GM21529 (cell line): ENCODE results near the gene PRRT3.
"Not testable (repeated sequence)": the region's sequence is repeated elsewhere in the genome, so short reads cannot be mapped to it uniquely, and the experiment has no call there.

Source experiments
- ATAC-seq: cut with Tn5 transposase; IDR thresholded peaks from one replicate; pipeline ENCODE4 v1.9.1; 2021; ENCODE audit not compliant: unreplicated experiment

Gene PRRT3

GRCh38 chr3:9918261-9919038 lies 33.8 kb downstream of the PRRT3 start:
- no peak for ATAC-seq

DNA sequence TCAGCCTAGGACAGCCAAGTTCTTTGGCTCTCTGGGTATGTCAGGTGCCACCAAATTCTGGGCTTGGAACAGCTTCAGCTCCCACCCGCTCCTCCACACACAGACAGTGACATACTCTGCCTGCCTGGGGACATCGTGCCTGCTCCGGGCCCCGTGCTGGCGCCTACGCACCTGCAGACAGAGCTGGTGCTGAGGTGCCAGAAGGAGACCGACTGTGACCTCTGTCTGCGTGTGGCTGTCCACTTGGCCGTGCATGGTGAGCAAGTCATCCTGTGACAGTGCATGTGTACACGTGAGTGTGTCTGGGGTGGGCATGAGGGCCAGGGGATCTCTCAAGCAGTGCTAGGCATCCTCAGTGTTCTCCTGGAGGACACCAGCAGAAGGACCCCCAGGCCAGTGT lies 34.4 kb downstream of the PRRT3 start:
- ATAC-seq, result no peak

DNA sequence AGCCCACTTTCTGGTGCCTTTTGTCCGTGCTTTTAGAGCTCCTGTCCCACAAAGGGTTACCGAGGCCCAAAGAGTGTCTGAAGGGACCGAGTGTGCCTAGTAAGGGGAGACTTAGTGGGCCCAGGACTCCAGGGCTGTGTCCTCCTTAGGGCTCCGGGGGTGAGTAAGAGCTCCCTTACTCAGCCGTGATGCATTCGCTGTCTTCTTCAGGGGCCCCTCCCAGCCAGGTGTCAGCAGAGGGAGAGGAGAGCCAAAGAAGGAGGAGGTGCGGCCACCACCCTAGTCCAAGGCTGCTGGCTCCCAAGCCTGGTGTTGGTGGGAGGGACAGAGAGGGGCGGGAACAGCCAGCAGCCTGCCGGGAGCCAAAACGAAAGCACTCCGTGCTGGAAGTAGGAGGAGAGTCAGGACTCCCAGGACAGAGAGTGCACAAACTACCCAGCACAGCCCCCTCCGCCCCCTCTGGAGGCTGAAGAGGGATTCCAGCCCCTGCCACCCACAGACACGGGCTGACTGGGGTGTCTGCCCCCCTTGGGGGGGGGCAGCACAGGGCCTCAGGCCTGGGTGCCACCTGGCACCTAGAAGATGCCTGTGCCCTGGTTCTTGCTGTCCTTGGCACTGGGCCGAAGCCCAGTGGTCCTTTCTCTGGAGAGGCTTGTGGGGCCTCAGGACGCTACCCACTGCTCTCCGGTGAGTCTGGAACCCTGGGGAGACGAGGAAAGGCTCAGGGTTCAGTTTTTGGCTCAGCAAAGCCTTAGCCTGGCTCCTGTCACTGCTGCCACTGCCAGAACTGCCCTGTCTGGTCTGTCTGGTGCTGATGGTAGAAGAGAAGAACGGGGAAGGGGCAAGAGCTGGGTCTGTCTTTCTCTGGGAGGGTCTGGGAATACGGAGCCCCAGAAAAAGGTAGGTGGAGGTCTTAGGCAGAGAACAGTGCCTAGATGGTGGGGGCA lies 35.2 kb downstream of the PRRT3 start, which contains the start of gene IL17RC:
Gene IL17RC, plus strand, starts transcription at position 365 of the 947 bp plus-strand sequence. Its CDS starts 218 bp downstream, at position 583.
- ATAC-seq, result no peak

DNA sequence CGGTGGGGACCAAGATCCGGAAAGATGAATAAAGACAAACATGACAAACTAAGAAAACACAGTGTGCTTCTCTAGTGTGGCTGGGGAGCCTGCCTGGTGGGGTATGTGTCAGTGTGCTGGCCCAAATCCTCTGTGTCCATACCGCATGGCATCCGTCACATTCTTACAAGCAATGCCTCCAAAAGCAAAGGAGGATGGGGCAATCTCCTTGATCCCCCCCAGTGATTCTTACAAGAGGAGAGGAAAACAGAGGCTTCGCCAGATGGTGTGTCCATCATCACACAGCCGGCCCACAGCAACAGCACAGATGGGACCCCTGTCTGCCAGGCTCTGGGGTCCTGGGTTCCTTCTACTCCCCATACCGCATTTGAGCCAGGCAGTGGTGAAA lies 35.9 kb downstream of the PRRT3 start:
- ATAC-seq, result no peak

DNA sequence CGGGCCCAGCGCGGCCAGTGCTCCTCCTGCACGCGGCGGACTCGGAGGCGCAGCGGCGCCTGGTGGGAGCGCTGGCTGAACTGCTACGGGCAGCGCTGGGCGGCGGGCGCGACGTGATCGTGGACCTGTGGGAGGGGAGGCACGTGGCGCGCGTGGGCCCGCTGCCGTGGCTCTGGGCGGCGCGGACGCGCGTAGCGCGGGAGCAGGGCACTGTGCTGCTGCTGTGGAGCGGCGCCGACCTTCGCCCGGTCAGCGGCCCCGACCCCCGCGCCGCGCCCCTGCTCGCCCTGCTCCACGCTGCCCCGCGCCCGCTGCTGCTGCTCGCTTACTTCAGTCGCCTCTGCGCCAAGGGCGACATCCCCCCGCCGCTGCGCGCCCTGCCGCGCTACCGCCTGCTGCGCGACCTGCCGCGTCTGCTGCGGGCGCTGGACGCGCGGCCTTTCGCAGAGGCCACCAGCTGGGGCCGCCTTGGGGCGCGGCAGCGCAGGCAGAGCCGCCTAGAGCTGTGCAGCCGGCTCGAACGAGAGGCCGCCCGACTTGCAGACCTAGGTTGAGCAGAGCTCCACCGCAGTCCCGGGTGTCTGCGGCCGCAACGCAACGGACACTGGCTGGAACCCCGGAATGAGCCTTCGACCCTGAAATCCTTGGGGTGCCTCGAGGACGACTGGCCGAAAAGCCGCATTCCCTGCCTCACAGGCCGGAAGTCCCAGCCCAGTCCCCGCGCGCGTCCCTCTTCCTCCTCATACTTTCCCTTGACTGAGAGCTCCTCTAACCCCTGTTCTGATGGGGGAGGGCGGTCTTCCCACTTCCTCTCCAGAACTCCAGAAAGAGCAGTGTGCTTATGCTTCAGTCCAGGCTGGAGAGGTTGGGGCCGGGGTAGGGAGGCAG lies 36.7 kb downstream of the PRRT3 start:
- ATAC-seq, result peak; percentile 44

- ATAC-seq, result peak; percentile 20
Observed at GRCh38 chr3:9914559-9915253, 37.5 kb downstream of the PRRT3 start.

DNA sequence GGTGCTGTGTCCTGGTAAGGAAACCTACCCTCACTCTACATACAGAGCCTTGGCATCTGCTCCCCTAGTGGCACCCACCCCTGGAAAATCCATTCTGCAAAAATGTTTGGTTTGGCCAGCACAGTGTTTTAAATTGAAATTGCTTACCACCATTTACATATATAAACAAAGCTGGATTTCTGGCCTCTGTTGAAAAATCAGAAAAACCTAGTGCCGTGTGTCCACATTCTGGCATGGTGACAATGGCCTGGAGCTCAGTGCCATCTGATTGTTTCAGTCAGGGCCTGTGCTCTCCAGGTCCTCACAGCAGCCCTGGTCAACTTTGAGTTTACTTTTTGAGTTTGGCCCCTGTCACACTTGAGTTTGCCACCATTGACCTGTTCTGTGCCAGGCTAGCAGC lies 38.2 kb downstream of the PRRT3 start:
- no peak for ATAC-seq

GRCh38 chr3:9913601-9914000 lies 38.6 kb downstream of the PRRT3 start:
- no peak for ATAC-seq

- no peak for ATAC-seq
Observed at GRCh38 chr3:9912294-9912935, 39.8 kb downstream of the PRRT3 start.

GRCh38 chr3:9911863-9912262 lies 40.3 kb downstream of the PRRT3 start:
- no peak for ATAC-seq

GRCh38 chr3:9909221-9910013 lies 42.8 kb downstream of the PRRT3 start:
- ATAC-seq, result no peak

GRCh38 chr3:9908286-9908685 lies 43.9 kb downstream of the PRRT3 start:
- ATAC-seq, result no peak

- no peak for ATAC-seq
Observed at GRCh38 chr3:9906480-9906879, 45.7 kb downstream of the PRRT3 start.

GRCh38 chr3:9903904-9904303 lies 48.3 kb downstream of the PRRT3 start:
- no peak for ATAC-seq

- no peak for ATAC-seq
Observed at GRCh38 chr3:9903238-9903624, 49.0 kb downstream of the PRRT3 start.

- ATAC-seq, result no peak
Observed at GRCh38 chr3:9902372-9903237, 49.6 kb downstream of the PRRT3 start, which contains the start of gene IL17RE. IL17RE (plus strand) TSS chr3:9902848; CDS start chr3:9902933, 85 bp downstream.

- ATAC-seq, result no peak
Observed at GRCh38 chr3:9901967-9902366, 50.2 kb downstream of the PRRT3 start.

- ATAC-seq, result not testable (repeated sequence)
Observed at GRCh38 chr3:9900965-9901415, 51.2 kb downstream of the PRRT3 start.
